Astrocyte of the cerebellum (primary cell): Measurements from ENCODE around the gene ITPR2.

ENCODE experiments used
- DNase-seq: peaks from one replicate; pipeline ENCODE4 v3.0.0-alpha.2; 2011; ENCODE audit warnings: low read depth
- H3K4me3 ChIP-seq: 2 replicates; pipeline ENCODE4 v1.5.1; 2011; ENCODE audit warnings: mild to moderate bottlenecking, low read depth, low read length, moderate library complexity
- in situ Hi-C: cut with HindIII; loops from 2 replicates; pipeline ENCODE4 v1.10.0; 2017; ENCODE audit warnings: low sequenced_read_pairs
- TF ChIP-seq, protein P1 (sequence below): IDR thresholded peaks from 2 replicates; pipeline ENCODE4 v1.5.1; 2012; ENCODE audit warnings: low read length, low read depth, moderate library complexity, mild to moderate bottlenecking; ENCODE audit errors: missing control alignments

Gene ITPR2

GRCh38 chr12:26599096-26599695, 233.8 kb downstream of the ITPR2 start:
- in situ Hi-C loops: no loop called here
- no peak for DNase-seq
- TF ChIP-seq, protein P1, sequence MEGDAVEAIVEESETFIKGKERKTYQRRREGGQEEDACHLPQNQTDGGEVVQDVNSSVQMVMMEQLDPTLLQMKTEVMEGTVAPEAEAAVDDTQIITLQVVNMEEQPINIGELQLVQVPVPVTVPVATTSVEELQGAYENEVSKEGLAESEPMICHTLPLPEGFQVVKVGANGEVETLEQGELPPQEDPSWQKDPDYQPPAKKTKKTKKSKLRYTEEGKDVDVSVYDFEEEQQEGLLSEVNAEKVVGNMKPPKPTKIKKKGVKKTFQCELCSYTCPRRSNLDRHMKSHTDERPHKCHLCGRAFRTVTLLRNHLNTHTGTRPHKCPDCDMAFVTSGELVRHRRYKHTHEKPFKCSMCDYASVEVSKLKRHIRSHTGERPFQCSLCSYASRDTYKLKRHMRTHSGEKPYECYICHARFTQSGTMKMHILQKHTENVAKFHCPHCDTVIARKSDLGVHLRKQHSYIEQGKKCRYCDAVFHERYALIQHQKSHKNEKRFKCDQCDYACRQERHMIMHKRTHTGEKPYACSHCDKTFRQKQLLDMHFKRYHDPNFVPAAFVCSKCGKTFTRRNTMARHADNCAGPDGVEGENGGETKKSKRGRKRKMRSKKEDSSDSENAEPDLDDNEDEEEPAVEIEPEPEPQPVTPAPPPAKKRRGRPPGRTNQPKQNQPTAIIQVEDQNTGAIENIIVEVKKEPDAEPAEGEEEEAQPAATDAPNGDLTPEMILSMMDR: no peak
- H3K4me3 ChIP-seq: no peak overlapping the region

DNA sequence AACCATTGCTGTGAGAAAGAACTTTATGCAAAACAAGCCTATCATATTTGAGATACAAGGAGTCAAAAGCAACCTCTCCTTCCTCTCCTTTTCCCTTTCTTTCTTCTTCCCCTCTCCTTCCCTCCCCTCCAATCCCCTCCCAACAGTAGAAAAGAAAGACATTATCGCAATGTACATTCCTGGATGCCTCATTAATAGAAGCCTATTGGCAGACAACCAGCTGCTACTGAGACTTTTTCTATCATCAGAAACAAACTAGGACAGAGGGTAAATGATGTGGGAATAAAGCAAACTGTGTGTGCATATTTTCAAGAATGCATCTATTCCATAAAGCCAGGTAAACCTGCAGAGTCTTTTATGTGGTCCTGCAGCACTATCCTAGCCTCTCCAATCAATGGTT, 237.2 kb downstream of the ITPR2 start:
- no peak overlapping the region for H3K4me3 ChIP-seq
- DNase-seq: no peak
- in situ Hi-C loops: no loop called here
- TF ChIP-seq, protein P1: no peak

- TF ChIP-seq, protein P1: no peak
- in situ Hi-C loops: no loop called here
- H3K4me3 ChIP-seq: no peak overlapping the region
- no peak for DNase-seq
These were observed 252.4 kb downstream of the ITPR2 start for GRCh38 chr12:26580619-26581018.

DNA sequence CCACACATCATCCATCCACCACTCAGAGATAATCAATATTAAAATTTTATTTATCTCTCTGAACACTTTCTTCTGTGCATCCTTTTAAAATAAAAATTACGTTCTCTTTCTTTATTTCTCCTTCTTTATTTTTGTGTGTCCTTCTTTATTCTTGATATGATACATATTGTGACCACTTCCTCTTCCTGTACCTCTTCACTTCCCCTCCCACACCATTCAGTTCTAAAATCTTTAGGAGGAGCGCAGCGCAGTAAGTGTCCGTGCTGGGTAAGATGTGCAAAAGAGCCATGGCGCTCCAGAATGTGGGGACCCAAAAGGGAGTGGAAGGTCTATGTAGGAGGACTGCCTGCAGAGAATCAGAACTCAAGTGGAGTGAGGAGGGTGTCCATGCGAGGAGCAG, 256.7 kb downstream of the ITPR2 start:
- DNase-seq: no peak
- no peak overlapping the region for H3K4me3 ChIP-seq
- in situ Hi-C loops: no loop called here

GRCh38 chr12:26573225-26573909, 259.6 kb downstream of the ITPR2 start:
- H3K4me3 ChIP-seq: no peak overlapping the region
- DNase-seq: no peak
- TF ChIP-seq, protein P1: no peak
- in situ Hi-C loops: no loop called here

More for the DNA sequence above, 256.7 kb downstream of the ITPR2 start:
- TF ChIP-seq, protein P1: no peak

GRCh38 chr12:26572137-26572536, 260.9 kb downstream of the ITPR2 start:
- TF ChIP-seq, protein P1: no peak
- no peak overlapping the region for H3K4me3 ChIP-seq
- in situ Hi-C loops: no loop called here
- no peak for DNase-seq
